CD4-positive, alpha-beta T cell treated with Interleukin-12 subunit alpha and Interleukin-12 subunit beta, for 1 hour (primary cell): ENCODE results near the gene GALNT17.
"Not testable (repeated sequence)": the region's sequence is repeated elsewhere in the genome, so short reads cannot be mapped to it uniquely, and the experiment has no call there.

Source experiments
- DNase-seq: peaks from one replicate; pipeline ENCODE4 v3.0.0-alpha.2; 2020

Gene GALNT17

DNA sequence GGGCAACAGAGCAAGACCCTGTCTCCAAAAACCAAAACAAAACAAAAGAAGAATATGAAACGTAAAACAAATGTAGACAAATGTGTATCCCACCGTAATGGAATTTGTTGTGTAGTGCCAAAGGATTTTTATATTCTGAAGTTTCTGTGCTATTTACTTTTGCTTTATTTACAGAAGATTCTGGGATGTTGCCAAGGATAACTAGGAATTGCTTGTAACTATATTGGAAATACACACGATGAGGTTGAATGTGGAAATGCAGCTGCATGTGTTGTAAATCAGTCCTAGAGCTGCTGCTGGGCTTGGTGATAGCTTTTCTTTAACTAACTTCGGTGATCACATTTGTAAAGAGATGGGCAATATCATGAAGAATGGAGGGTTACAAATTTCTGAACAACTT lies 39.5 kb downstream of the GALNT17 start:
- DNase-seq, result no peak

DNA sequence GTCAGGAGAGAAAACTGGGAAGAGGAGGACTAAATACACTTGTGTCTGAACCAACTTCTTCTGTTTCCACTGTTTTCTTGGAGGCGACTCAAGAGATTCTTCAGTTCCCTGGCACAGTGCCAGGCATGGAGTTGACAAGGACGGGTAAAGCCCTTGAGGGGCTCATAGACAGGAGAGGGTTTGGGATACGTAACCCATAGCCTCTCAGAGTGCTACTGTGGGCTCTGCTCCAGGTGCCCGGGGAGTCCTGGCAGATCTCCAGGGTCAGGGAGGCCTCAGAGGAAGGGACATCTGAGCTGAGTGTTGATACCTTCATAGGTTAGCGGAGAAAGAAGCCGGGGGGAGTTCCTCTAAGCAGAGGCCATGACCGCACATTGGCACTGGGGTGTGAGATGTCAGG lies 42.0 kb downstream of the GALNT17 start:
- no peak for DNase-seq

DNA sequence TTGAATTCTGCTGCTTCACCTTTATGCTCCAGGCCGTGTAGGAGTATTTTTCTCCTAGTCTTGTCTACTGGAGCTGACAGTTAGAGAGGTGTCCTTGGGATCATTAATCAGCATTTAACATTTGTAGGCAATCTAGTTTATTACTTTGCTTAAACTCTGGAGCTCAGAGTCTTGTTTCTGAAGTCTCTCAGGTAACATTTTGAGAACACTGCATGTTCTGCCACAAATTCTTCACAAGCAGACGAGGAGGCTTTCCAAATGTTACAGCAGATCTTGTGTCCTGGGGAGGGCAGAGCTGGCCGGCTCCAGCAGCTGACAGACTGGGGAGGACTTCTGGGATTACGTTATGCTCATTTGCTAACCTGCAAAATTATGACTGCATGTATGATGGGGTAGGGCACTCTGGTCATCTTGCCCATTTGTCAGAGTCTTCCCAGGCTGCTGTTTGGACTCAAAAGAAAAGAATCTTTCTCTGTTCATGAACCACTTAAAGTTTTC lies 50.5 kb downstream of the GALNT17 start:
- no peak for DNase-seq

DNA sequence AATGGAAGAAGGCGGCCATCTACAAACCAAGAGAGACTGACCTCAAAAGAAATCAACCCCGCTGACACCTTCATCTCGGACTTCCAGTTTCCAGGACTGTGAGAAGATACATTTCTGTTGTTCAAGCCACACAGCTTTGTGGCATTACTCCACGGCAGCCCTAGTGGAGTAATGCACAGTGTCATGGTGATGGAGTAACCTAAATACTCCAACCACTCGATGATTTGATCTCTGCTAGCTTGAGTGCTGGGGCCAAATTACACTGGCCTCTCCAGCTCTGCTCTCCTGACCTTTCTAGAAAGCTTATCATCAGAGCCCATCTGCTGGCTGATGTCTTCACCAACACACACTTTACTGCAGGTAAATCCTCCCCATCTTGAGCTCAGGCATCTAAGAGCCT lies 52.2 kb downstream of the GALNT17 start:
- DNase-seq, result no peak

DNA sequence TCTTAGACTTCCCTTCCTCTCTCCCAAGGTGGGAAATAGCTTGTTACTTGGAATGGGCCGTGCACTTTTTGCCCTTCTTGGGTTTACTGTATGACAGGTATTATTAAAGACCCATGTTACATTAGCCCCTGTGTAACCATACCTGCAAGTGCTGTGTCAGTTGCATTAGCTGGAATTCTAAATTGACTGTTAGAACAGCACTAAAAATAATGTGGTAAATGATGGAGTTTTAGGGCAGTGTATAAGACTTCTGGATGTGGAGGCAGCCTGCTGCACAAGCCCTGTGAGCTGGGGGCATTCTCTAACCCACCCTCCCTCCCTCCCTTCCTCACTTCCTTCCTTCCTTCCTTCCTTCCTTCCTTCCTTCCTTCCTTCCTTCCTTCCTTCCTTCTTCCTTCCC lies 52.7 kb downstream of the GALNT17 start:
- DNase-seq, result no peak

DNA sequence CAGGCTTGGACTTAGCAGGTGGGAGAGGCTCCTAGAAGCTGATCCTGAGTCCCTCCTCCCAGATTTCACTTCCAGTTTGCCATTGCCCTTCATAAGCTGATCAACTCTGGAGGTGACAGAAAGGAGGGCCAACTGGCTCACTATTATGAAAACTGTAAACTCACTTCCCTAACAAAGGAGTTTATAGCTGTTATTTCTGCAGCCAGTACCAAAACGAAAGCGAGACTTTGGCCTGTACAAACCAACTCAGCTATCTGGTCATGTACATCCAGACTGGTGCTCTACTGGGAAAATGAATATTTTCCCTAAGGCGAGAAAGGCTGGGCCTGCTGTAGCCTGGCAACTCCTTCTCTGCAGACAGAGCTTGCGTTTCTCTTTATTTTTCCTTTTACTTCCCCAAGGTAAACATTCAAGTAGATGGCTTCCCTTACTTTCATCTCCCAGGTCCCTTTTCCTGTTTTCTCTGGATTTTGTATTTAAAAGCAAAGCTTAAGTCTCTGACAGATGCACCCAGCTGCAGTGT lies 54.7 kb downstream of the GALNT17 start:
- DNase-seq, result no peak

DNA sequence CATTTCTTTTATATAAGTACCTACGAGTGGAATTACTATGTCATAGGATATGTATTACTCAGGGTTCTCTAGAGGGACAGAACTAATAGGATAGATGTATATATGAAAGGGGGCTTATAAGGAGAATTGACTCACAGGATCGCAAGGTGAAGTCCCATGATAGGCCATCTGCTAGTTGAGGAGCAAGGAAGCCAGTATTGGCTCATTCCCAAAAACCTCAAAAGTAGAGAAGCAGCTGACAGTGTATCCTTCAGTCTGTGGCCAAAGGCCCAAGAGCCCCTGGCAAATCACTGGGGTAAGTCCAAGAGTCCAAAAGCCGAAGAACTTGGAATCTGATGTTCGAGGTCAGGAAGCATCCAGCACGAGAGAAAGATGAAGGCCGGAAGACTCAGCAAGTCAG lies 59.8 kb downstream of the GALNT17 start:
- DNase-seq, result no peak

DNA sequence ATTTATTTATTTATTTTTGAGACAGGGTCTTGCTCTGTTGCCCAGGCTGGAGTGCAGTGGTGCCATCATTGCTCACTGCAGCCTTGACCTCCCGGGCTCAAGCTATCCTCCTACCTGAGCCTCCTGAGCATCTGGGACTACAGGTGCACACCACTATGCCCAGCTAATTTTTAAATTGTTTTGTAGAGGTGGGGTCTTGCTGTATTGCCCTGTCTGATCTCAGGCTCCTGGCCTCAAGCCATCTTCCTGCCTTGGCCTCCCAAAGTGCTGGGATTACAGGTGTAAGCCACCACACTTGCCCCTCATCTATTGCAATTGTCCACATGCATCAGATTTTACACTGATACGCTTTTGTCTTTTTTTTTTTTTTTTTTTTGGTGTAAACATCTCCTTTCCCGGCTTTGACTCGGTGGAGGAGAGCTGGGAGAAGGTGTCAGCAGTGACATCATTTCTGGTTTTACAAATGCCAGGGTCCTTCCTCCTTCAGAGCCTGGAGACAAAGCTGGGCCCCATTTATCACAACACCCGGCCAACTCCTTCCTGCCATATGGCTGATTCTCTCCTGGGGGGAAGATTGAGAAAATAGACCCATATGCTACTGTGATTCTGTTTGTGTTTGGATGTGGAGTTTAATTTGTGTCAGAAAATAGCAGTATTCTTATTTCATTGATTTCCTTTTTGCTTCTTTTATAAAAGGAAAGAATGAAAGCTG lies 61.3 kb downstream of the GALNT17 start:
- DNase-seq, result no peak

DNA sequence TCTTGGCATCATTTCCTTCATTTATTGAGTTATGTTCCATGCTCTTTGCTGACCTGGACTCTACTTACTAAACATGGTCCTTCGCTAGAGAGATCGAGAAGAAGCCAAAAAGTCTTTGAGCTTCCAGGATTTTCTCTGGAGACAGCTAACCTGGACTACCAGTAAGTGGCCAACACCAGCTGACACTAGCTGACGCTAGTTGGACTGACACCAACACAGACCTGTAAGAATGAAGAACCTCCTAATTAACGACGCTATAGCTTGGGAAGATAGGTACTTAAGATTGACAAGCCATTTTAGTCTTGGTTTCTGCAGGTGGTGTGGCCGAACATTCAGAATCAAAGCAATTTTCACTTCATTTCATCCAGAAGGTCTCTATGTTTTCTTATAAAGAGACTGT lies 66.4 kb downstream of the GALNT17 start:
- no peak for DNase-seq

DNA sequence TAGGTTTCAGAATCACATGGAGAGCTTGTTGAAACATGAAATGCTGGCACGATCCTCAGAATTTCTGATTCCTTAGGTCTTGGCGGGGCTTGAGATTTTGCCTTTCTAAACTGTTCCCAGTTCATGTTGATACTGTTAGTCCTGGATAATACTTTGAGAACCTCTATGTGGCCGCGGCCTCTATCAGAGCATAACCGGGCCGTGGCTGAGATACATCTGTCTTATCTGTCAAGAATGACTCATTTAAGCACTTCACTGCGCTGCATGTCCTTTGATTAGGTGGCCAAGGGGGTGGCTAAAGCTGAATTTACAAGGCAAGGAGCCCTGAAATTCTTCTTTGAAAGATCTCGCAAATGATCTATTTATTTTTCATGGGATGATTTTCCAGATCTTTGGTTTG lies 66.9 kb downstream of the GALNT17 start:
- DNase-seq, result no peak

DNA sequence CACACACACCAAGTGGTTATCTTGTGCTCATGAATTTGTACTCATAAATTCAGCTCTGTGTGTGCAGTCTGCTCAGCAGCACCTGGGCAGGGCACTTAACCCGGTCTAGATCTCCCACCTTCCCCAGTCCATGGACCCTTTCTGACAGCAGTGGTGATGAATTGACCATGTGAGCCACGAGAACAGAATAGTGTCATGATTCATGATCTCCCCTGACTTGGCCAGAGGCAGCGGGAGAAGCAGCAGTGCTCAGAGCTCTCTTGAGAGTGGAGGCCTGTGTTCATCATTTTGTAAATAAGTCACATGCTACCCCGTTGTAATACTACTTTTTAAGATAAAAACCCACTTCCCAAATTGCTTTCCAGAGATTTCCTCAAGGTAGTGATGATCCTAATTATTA lies 74.2 kb downstream of the GALNT17 start:
- DNase-seq, result no peak

DNA sequence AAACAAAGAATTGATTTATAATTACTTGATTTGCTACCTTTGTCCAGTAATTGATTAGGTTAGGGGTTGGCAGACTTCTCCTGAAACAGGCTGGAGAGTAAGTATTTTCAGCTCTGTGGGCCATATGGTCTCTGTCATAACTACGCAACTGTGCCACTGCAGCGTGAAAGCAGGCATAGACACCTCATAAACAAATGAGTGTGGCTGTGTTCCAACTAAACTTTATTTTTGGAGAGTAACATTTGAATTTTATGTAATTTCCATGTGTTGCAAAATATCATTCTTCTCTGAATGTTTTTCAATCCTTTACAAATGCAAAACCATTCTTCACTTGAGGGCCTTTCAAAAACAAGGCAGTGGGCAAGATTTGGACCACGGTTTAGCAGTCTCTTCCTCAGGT lies 76.9 kb downstream of the GALNT17 start:
- no peak for DNase-seq

DNA sequence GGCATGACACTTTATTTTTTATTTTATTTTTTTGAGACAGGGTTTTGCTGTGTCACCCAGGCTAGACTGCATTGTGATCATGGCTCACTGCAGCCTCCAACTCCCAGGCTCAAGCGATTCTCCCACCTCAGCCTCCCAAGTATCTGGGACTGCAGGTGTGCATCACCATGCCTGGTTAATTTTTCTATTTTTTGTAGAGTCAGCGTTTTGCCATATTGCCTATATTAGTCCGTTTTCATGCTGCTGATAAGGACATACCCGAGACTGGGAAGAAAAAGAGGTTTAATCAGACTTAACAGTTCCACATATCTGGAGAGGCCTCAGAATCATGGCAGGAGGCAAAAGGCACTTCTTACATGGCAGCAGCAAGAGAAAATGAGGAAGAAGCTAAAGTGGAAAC lies 77.5 kb downstream of the GALNT17 start:
- not testable (repeated sequence) for DNase-seq

DNA sequence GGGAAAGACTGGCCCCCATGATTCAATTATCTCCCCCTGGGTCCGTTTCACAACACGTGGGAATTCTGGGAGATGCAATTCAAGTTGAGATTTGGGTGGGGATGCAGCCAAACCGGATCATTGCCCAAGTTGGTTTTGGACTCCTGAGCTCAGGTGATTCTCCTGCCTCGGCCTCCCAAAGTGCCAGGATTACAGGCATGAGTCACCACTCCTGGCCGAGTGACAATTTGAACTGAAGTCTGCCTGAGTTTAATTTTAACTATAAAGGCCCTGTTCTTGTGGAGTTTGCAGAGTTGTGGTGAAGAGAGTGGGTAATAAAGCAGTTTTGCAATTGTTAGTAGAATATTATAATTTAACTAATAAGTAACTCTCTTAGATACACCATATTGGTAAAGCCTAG lies 78.3 kb downstream of the GALNT17 start:
- no peak for DNase-seq

DNA sequence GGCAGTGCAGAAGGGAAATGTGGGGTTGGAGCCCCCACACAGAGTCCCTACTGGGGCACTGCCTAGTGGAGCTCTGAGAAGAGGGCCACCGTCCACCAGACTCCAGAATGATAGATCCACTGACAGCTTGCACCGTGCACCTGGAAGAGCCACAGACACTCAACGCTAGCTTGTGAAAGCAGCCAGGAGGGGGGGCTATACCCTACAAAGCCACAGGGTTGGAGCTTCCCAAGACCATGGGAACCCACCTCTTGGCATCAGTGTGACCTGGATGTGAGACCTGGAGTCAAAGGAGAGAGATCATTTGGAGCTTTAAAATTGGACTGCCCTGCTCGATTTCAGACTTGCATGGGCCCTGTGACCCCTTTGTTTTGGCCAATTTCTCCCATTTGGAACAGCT lies 80.5 kb downstream of the GALNT17 start:
- not testable (repeated sequence) for DNase-seq

DNA sequence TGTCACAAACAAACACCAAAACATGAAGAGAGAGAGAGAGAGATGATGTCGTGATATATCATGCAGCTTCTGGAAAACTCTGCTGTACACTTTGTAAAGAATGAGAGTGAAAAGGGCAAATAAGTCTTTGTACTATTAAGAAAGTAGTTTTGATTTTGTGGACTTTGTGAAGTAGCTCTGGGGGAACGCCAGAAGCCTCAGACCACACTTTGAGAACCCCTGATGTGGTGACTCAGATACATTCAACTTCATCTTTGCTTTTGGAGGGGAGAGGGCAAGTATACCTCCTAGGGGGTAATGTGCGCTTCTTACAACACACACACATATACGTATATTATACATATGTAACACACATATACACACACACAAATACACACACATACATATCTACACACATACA lies 84.3 kb downstream of the GALNT17 start:
- no peak for DNase-seq

DNA sequence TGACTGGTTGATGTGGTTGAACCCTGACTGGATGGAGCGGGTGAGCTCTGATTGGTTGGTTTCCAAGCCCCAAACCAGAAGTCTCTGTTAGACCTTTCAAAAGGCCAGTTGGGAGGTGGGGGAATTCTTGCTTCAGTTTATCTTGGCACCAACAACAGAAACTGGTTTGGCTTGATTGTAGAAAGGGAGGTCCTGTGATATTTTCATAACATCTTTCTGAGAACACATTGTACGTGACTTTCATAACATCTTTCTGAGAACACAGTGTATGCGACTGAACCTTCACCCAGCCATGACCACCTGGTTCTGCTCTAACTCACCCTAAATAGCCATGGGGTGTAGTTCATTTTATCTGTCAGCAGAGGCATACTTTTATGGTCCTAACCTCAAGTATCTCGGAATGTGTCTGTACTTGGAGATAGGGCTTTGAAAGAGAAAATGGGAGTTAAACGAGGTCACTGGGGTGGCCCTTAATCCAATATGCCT lies 88.3 kb downstream of the GALNT17 start:
- DNase-seq, result no peak

DNA sequence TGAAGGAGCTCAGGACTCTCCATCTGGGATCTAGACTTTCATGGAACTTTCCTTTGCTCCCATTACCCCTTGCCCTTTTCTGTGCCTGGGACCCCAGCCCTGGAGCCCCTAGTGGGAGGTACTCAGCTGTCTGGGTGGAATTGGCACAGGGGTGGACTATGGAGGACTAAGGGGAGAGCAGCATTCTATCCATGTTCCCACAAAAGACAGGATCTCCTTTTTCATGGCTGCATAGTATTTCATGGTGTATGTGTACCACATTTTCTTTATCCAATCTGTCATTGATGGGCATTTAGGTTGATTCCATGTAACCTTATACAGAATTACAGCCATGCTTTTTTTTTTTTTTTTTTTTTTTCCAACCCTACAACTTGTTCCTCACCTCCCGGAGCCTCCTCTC lies 89.1 kb downstream of the GALNT17 start:
- no peak for DNase-seq

DNA sequence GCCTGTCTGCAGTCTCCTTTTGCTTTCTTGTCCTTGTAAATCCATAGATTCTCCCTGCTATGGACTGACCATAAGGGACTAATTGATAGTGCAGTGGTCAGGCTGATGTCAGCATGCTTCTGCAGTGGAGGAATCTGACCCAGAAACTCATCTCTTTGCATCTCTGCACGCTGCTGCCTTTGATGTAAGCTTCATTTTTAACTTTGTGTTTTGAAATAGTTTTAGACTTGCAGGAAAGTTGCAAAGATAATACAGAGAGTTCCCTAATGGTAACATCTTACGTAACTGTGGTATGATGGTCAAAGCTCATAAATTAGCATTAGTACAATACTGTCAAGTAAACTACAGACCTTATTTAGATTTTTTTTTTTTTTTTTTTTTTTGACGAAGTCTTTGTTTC lies 89.6 kb downstream of the GALNT17 start:
- DNase-seq, result no peak

DNA sequence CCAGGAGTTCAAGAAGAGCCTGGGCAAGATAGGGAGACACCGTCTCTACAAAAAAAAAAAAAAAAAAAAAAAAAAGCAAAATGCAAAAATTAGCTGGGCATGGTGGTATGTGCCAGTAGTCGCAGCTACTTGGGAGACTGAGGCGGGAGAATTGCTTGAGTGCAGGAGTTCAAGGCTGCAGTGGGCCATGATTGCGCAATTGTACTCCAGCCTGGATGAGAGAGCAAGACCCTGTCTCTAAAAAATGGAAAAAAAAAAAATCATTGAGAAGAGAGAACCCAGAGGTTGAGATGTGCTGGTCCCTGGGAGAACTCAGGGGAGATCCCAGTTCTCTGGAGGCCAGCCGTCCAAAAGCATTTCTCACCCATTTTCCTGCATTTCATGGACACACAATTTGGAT lies 95.2 kb downstream of the GALNT17 start:
- DNase-seq, result no peak

DNA sequence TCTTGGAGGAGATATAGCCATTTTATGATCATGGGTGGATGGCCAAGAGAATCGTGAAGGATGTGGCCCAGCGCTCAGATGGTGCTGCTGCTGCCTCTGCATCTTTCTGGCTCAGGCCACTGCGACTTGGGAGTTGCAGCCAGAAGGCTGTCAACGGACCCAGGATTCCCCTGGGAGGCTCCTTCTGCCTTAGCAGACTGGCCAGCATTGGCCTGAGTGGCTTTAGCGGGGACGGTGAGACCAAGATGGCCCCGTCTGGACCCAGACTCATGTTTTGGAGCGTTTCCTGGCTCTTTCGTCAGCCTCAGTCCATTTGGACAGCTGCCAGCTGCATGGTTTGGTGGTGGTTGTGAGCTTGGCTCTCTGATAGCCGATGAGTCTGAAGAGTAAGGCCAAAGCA lies 97.2 kb downstream of the GALNT17 start:
- no peak for DNase-seq

DNA sequence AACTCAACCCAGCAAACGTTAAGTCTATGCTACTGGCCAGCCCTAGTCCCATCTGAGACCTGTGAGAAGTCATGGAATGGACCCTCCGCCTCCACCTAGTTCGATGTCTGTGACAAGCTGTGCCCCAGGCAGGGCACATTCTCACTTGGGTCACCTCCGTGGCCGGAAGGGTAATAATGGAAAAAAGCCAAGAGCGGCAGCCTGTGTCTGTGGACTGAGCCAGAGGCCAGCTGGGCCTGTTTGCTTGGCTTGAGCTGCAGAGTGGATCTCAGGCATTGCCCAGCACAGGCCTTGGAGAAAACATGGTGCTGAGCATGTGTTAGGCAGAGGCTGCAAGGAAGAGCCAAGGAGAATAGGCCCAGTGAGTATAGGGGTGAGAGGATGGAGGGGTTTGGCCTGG lies 97.8 kb downstream of the GALNT17 start:
- no peak for DNase-seq

DNA sequence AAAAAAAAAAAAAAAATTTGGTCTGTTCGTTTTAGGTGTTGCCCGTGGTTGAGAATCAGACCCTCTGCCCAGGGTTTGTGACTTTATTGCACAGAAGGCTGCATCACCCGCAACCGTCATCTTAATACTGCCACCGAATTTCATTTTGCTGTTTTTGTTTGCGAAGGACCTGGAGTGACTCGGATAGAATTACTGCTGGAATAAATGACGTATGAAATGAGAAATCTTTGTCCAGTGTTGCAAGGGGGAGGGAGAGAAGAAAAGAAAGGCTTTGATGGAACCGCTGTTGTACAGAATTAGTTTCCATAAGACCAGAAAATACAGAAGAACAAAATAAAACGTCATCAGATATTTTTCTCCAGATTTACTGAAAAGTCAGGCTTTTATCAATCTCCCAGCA lies 103.3 kb downstream of the GALNT17 start:
- no peak for DNase-seq

DNA sequence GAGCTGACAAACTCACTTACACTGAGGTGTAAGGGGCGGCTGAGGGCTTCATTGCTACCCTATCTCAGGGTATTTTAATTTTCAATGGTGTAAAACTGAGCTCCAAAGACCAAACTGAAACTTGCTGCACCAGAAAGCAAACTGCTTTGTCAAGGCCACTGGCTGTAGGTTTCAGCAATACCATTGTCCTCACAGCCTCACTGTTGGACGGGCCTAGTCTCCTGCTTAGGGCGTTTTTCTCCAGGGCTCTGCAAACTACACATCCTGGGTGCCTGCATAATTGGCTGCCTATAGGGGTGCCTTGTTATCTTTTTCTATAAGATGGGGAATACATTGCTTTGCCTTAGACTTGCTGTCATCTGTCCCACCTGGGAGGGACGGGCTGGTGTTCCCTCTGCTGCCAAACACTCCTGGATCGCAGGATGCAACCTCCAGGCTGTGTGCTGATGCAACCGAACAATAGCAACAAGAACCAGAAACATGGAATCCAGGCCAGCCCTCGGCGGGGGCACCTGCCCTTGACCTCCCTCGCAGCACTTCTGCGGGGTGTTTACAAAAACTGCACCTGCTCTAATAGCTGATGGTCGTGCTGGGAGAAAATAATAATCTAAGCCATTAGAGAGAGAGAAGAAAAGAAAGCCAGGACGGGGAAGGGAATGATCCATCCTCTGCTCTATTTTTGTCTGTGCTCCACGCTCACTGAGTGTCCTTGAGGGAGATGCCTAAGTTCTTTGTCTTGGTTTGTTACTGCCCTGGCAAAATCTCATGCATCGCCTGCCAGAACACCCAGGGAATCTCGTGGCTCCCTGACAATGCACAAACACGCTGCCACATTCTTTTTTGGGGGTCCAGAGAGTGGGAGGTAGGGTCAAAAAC lies 104.5 kb downstream of the GALNT17 start:
- no peak for DNase-seq
